NCI-H2227 (cell line): ENCODE results near the gene MAGEA3.
"Not testable (repeated sequence)": the region's sequence is repeated elsewhere in the genome, so short reads cannot be mapped to it uniquely, and the experiment has no call there.

Experiments used
- DNase-seq: peaks from one replicate; lab custom pipeline; 2025; ENCODE audit not compliant: unreplicated experiment; lab: John Stamatoyannopoulos, UW

Gene MAGEA3

DNA sequence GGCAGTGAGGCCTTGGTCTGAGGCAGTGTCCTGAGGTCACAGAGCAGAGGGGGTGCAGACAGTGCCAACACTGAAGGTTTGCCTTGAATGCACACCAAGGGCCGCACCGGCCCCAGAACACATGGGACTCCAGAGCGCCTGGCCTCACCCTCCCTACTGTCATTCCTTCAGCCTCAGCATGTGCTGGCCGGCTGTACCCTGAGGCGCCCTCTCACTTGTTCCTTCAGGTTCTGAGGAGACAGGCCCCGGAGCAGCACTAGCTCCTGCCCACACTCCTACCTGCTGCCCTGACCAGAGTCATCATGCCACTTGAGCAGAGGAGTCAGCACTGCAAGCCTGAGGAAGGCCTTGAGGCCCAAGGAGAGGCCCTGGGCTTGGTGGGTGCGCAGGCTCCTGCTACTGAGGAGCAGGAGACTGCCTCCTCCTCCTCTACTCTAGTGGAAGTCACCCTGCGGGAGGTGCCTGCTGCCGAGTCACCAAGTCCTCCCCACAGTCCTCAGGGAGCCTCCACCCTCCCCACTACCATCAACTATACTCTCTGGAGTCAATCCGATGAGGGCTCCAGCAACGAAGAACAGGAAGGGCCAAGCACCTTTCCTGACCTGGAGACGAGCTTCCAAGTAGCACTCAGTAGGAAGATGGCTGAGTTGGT is 37.4 kb downstream of the MAGEA3 start:
- DNase-seq, result no peak

GRCh38 chrX:152736528-152736927 is 37.9 kb downstream of the MAGEA3 start:
- DNase-seq, result not testable (repeated sequence)

DNA sequence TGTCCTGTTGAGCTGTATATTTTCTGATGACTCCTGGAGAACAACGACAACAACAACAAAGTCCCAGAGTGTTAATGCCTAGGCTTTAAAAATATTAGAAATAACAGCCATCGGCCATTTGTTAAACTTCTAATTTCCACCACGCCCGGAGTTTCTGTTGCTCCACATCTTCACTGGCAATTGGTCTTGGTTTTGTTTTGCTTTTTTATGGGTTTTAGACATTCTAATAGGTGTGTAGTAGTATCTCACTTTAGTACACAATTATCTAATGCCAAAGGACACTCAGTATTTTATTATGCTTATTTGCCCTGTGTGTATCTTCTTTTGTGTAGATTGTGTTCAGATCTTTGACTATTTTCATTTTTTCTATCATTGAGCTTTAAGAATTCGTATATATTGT is 40.0 kb downstream of the MAGEA3 start:
- DNase-seq, result no peak
